ENCODE results near the gene KLRF2. TPM values are rescaled to one million over a fixed set of nuclear protein-coding genes. Genes with fewer than 3 reads are reported as not detected.

KLRF2 gene
- total RNA-seq, 4 donors from 2014 or later, result not detected

DNA sequence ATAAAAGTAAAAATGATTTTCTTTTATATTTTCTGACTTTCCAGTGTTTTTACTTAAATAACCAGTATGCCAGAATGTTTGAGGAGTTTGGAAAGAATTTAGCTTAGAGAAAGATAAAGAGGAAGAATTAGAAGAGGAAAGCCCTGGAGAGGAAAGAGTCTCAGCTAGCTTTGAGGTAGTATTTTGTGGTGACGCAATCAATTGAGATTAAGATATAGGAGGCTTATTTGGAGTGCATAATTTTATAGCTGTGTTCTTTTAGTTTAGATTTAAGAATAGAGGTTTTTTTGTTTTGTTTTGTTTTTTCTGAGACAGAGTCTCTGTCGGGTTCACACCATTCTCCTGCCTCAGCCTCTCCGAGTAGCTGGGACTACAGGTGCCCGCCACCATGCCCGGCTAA is 30.2 kb upstream of the KLRF2 start:
- Histone ChIP-seq H3K27ac (no peak overlapping the region), H3K9me3 (no peaks in the 10 kb centered on the region), H3K4me1 (no peaks in the 10 kb centered on the region), H3K4me3 (no peak overlapping the region), H3K36me3 (no peaks in the 10 kb centered on the region), H3K27me3 (no peaks in the 10 kb centered on the region)
- in situ Hi-C loops (cut with MboI; ENCODE audit: low pct_ligation_motif_present in 1 of 4, low pct_unique_long_range_greater_than_20kb in 1 of 4, low sequenced_read_pairs in 3 of 4) (no loop called here), intact Hi-C loops (cut with DNase I; ENCODE audit: low total_unique reads) (no loop called here)
- DNase-seq, result no peak
- no peak for TF ChIP-seq EP300 (IDR thresholded peaks at IDR 0.05; ENCODE audit: low read depth)
- TF ChIP-seq POLR2AphosphoS5 (IDR thresholded peaks at IDR 0.05), result no peak
- no peak for TF ChIP-seq POLR2A (IDR thresholded peaks at IDR 0.05)
- TF ChIP-seq, protein P1, sequence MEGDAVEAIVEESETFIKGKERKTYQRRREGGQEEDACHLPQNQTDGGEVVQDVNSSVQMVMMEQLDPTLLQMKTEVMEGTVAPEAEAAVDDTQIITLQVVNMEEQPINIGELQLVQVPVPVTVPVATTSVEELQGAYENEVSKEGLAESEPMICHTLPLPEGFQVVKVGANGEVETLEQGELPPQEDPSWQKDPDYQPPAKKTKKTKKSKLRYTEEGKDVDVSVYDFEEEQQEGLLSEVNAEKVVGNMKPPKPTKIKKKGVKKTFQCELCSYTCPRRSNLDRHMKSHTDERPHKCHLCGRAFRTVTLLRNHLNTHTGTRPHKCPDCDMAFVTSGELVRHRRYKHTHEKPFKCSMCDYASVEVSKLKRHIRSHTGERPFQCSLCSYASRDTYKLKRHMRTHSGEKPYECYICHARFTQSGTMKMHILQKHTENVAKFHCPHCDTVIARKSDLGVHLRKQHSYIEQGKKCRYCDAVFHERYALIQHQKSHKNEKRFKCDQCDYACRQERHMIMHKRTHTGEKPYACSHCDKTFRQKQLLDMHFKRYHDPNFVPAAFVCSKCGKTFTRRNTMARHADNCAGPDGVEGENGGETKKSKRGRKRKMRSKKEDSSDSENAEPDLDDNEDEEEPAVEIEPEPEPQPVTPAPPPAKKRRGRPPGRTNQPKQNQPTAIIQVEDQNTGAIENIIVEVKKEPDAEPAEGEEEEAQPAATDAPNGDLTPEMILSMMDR (IDR thresholded peaks at IDR 0.05), result no peak
- WGBS, 2 donors (ENCODE audit: low coverage in 1 of 2), result 94 to 96% methylated on average over 5 of the region's 5 CpGs

- intact Hi-C loops (cut with DNase I; ENCODE audit: low total_unique reads), result no loop called here
- Histone ChIP-seq H3K27ac (no peak overlapping the region), H3K4me3 (no peak overlapping the region), H3K27me3 (no peaks in the 10 kb centered on the region), H3K9me3 (no peaks in the 10 kb centered on the region), H3K36me3 (no peaks in the 10 kb centered on the region), H3K4me1 (no peaks in the 10 kb centered on the region)
- TF ChIP-seq, protein P1 (IDR thresholded peaks at IDR 0.05), result no peak
- TF ChIP-seq POLR2AphosphoS5 (IDR thresholded peaks at IDR 0.05) (no peak), POLR2A (IDR thresholded peaks at IDR 0.05) (no peak), EP300 (IDR thresholded peaks at IDR 0.05; ENCODE audit: low read depth) (no peak)
- 73 to 80% methylated on average over 2 of the region's 2 CpGs for WGBS, 2 donors (ENCODE audit: low coverage in 1 of 2)
- no peak for DNase-seq
- in situ Hi-C loops (cut with MboI; ENCODE audit: low pct_ligation_motif_present in 1 of 4, low pct_unique_long_range_greater_than_20kb in 1 of 4, low sequenced_read_pairs in 3 of 4), result no loop called here
Measured at GRCh38 chr12:9851927-9852326, 29.4 kb upstream of the KLRF2 start.

GRCh38 chr12:9856151-9856550 is 25.1 kb upstream of the KLRF2 start:
- H3K27ac ChIP-seq, result no peak overlapping the region
- DNase-seq, result no peak
- H3K9me3 ChIP-seq, result no peaks in the 10 kb centered on the region
- H3K36me3 ChIP-seq, result no peaks in the 10 kb centered on the region
- no peak overlapping the region for H3K4me3 ChIP-seq
- 64 to 88% methylated on average over 1 of the region's 1 CpG for WGBS, 2 donors (ENCODE audit: low coverage in 1 of 2)
- no peaks in the 10 kb centered on the region for H3K27me3 ChIP-seq
- intact Hi-C loops (cut with DNase I; ENCODE audit: low total_unique reads) (no loop called here), in situ Hi-C loops (cut with MboI; ENCODE audit: low pct_ligation_motif_present in 1 of 4, low pct_unique_long_range_greater_than_20kb in 1 of 4, low sequenced_read_pairs in 3 of 4) (no loop called here)
- H3K4me1 ChIP-seq, result no peaks in the 10 kb centered on the region
- TF ChIP-seq, protein P1 (IDR thresholded peaks at IDR 0.05), result no peak
- no peak for TF ChIP-seq POLR2AphosphoS5 (IDR thresholded peaks at IDR 0.05)
- TF ChIP-seq POLR2A (IDR thresholded peaks at IDR 0.05), result no peak
- TF ChIP-seq EP300 (IDR thresholded peaks at IDR 0.05; ENCODE audit: low read depth), result no peak

- no peak for DNase-seq
- H3K36me3 ChIP-seq, result no peaks in the 10 kb centered on the region
- H3K9me3 ChIP-seq, result no peaks in the 10 kb centered on the region
- WGBS, 2 donors (ENCODE audit: low coverage in 1 of 2), result 59 to 70% methylated on average over 3 of the region's 3 CpGs
- H3K27me3 ChIP-seq, result no peaks in the 10 kb centered on the region
- H3K4me3 ChIP-seq, result no peak overlapping the region
- no peaks in the 10 kb centered on the region for H3K4me1 ChIP-seq
- in situ Hi-C loops (cut with MboI; ENCODE audit: low pct_ligation_motif_present in 1 of 4, low pct_unique_long_range_greater_than_20kb in 1 of 4, low sequenced_read_pairs in 3 of 4) (no loop called here), intact Hi-C loops (cut with DNase I; ENCODE audit: low total_unique reads) (no loop called here)
- no peak overlapping the region for H3K27ac ChIP-seq
- TF ChIP-seq POLR2AphosphoS5 (IDR thresholded peaks at IDR 0.05) (no peak), POLR2A (IDR thresholded peaks at IDR 0.05) (no peak), EP300 (IDR thresholded peaks at IDR 0.05; ENCODE audit: low read depth) (no peak)
- TF ChIP-seq, protein P1 (IDR thresholded peaks at IDR 0.05), result no peak
Measured at GRCh38 chr12:9856894-9857293, 24.4 kb upstream of the KLRF2 start.

Measured in transverse colon (tissue), 4 donors.